Cerebellar cortex (tissue), 1 donor: ENCODE measurements around the gene DHRS12.

Experiments
- DNase-seq: peaks from one replicate; pipeline ENCODE4 v3.0.0-alpha.2; 2015; ENCODE audit warnings: low spot score

Gene DHRS12

DNA sequence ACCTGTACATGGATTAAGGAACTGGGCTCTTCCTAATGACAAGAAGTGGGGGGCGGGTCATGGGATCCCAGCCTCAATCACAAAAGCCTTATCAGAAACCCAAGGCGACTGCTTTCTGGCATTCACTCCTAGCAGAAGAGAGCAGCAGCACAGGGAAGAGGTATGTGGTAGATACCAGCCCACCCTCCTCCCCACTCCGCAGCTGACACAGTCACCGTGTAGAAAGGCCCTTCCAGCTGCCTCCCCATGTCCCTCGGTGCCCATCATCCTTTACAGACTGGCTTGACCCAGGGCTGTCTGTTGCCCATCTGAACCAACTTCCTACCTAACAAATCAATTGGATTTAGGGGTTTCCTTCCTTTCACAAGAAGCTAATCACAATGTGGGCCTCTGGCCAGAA lies 3.1 kb upstream of the DHRS12 start:
- no peak for DNase-seq

DNA sequence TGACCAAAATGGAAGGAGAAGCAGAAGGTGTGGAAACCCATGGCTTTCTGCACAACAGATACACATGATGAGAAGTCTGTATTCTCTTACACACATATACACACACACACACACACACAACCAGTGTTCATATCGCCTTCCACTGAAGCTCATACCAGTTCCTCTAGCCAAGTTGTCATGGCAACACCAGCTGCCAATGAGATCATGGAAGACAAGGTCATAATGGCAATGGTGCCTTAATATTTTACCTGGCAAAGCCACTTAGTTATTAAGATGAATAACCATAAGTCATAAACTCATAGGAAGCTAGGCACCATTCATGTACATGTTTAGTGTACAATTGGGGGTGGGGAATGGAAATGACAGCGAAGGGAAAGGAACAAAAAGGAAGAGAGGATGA lies 2.6 kb upstream of the DHRS12 start:
- peak; percentile 41 for DNase-seq

DNA sequence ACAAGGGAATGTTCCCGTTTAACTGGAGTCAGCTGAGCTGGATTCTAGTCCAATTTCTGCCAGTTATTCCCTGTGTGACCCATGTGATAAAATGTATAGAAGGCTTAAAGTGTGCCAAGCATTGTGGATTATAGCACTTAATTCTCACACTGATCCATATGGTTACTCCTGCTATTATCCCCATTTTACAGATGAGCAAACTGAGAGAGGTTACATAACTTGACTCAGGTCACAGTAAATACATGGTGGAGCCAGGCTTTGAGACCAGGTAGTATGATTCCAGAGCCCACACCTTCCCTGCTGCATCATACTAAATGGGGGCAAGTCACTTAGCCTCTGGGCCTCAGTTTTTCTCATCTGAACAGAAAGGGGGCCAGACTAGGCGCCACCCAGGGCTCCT lies 2.0 kb upstream of the DHRS12 start:
- no peak for DNase-seq

DNA sequence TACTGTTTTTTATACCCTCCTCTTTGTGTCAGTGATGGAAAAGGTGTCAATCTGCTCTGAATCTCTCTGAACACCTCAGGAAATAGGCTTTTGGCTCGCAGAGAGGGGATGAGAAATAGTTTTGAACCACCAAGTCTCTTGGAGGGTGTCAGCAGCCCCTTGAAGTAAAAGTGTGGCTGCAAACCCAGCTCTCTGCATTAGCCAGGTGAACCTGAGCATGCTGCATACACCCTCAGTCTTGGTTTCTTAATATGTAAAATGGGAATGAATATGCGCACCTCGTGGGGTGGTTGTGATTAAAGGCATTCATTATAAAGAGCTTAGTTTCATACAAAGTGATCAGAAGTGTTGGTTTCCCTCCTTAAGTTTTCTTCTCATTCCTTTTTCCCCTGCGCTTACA lies 1.4 kb upstream of the DHRS12 start:
- no peak for DNase-seq

DNA sequence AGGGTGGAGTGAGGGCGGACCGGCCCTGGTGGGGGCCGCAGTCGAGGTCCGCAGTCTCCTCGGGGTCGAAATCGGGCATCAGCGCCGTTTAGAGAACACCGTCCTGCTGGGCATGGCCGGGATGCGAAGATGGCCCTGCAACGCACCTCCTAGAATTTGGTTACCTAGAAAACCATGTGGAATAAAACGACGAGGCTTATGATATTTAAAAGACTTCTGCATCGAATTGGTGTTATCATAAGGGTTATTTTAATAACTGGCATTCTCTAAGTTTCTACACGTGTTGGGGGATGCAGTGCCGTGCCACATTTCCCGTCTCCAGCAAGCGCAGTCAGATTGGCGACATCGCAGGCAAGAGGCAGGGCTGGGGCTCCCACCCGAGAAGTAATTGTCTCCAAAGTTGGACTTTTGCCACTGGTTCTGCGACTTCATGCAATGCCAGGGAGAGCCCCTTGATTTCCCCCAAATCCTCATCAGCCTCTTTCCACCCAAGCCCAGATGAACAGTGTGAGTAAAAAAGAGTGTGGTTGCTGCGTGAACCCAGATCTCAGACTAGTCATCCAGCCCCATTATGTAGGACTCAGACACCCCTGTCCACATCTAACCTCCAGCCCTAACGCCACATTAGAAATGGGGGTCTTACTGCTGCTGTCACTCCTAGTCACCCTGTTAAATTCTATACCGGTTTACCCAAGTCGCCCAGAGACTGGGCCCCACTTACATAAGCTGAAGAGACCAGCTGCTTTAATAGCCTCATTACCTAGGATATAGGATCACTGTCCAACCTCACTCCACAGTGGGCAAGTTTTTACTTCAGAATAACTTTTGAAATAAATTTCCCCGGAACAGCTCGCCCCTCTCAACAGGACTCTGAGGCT lies 571 bp upstream of the DHRS12 start:
- DNase-seq: peak; percentile 69

DNA sequence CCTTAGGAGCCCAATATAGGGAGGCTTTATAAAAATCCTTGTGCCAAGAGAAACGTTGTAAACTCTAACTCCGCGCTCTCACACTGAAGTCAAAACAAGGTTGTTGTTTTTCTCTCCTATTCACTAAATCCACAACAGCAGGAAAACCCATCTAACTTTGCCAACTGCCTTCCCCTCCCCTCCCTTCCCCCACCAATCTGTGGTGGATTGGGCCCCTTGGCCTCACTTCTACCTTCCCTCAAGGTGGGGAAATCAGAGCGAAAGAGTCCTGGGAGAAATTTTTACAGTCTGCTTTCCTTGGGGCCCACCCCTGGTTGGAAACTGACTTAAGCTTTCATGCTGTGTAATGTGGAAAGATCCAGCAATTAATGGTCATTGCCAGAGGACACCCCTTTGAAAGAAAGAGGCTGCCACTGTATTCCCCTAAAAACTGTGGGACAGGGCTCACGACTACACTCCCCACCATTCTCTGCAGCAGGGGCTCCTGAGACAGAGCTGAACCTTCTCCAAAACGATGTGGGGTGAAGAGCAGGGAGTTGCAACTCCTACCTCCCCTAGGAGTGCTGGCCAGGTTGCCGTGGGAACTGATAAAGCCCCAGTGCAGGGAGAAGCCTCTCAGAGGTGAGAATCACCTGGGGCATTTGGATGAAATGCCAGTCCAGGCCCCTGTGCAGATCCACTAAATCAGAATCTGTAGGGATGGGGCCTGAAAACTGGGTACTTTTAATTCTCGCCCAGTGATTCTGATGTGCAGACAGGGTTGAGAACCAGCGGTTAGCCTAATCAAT lies 1.1 kb downstream of the DHRS12 start:
- no peak for DNase-seq

DNA sequence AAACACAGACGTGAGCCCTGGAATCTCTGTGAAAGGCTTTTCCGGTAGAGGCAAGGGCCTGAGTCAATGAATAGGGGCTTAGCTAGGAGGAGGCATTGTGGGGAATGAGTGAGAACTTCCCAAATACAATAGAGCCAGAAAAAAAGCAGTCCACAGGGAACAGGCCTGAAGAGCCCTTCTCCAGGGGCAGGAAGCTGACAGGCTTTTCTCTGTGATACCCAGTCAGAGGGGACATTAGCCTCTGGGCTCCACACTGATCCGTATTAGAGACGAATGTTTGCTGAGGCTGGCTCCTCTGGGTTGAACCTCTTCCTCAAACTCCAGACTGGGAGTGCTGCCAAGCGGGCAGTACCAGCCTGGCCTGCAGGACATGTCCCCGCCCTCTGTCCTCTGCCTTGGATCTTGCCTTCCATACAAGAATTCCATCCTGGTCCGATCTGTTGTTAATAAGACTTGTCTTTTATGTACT lies 2.3 kb downstream of the DHRS12 start:
- DNase-seq: peak; percentile 65

DNA sequence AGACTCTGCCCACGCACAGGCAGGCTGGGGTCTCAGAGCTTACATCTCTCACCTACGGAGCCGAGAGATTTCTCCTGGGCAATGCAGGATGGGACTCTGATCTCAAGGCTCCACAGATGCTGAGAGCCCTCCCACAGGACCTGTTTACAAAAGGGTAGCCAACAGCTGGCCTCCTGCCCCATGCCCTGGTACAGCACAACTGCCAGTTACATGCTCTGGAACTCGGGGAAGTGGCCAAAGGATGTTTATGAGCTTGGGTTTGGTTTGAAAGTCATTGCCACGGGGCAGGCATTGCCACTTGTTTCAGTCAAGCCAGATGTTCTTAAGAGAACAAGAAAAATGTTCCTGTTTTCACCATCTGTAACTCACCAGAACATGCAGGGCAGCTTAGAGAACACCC lies 3.5 kb downstream of the DHRS12 start:
- no peak for DNase-seq

DNA sequence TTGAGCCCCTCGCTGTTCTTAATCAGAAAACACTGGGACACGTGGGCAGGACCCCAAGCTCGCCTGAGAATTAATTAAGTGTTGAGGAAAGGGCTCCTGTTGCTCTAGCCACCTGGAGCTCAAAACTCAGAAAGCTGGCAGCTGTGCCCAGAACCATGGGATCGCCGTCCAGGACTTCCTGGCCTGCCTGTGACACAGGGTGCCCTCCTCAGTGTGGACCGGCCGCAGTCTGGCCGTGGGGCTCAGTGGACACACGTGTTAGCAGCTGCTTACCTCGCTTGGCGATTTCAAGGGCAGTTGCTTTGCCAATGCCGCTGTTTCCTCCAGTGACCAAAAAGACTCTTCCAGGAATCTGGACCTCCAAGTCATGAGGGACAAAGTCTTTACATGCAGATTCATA lies 4.7 kb downstream of the DHRS12 start:
- DNase-seq: no peak

DNA sequence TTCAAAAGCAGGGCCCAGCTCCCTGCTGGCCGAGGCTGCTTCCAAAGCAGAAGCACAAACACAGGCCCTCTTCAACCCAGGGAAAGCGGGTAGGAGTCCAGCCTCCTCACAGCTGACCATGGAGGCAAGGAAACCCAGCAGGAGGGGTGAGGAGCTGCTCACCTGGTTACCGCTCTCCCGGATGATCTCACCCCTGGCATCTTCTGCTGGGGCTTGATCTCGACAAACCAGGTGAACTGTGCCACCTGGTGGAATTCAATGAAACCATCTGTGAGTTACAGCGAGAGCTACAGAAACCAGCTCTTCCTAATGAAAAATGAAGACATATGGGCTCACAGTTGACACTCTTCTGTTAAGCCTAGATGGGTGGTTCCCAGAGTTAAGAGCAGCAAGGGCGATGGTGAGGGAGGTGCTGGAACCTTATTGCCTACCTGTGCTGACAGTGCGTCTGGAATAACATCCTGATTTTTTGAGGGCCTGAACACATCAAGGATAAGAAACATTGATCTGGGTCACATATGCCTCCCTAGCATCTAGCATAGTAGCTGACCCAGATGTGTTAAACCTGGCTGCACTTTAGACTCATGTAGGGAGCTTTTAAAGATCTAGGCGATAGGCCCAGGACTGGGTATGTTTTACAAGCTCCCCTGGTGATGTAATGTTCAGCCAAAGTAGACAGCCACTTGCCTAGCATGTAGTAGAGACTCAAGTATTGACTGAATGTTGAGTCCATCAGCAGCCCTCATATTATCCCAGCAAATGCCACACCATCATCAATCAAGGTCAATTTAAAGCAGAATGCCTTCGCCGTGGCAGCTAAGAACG lies 6.1 kb downstream of the DHRS12 start:
- DNase-seq: peak; percentile 96

DNA sequence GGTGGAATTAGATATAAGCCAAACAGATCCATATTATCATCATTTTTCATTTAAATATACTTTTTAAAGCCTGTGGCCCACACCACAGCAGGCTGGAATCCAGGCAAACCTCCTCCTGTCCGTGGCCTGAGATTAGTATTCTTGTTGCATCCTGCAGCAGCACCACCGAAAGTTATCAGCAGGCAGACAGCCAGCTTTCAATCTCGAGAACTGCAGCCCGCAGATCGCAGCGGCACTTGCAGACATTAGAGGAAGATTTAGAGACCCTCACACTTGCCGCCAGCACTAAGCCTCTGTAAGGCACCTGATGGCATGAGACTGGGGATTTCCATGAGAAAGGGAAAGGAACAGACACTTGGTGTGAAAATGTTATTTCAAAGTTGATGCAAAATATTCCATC lies 7.4 kb downstream of the DHRS12 start:
- no peak for DNase-seq

DNA sequence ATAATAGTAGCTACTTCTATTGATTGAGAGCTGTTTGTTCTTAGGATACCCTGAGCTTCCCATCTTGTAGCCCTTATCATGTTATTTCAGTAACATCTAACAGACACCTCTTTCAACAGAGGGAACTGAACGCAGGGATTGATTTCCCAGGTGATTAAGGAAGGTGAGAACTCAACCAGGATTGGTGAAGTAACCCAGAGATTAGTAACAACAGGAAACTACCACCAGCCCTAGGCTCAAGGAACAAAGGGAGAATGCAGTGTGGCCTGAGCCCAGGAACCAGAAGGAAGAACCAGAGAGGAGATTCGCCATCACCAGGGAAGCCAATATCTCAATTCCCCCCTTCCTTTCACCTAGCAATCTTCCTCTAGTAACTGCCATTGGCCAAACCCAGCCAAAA lies 8.5 kb downstream of the DHRS12 start:
- DNase-seq: no peak

DNA sequence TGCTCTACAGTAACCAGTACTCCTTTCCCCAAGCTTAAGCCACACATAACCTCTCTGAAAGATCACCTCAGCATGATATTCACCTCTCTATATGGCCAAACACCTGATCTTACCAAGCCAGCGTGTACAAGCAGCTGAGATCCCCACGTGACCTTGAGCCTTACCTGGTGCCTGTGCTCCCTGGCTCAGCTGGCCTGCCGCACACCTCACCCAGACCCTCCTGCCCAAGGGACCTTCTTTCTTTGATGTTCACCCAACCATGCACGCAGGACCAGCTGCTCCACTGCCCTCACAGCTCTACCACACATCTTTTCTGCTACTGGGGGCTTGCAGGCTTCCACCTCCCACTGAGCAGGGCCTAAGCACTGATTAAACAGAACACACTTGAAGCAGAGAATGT lies 9.0 kb downstream of the DHRS12 start:
- DNase-seq: no peak

DNA sequence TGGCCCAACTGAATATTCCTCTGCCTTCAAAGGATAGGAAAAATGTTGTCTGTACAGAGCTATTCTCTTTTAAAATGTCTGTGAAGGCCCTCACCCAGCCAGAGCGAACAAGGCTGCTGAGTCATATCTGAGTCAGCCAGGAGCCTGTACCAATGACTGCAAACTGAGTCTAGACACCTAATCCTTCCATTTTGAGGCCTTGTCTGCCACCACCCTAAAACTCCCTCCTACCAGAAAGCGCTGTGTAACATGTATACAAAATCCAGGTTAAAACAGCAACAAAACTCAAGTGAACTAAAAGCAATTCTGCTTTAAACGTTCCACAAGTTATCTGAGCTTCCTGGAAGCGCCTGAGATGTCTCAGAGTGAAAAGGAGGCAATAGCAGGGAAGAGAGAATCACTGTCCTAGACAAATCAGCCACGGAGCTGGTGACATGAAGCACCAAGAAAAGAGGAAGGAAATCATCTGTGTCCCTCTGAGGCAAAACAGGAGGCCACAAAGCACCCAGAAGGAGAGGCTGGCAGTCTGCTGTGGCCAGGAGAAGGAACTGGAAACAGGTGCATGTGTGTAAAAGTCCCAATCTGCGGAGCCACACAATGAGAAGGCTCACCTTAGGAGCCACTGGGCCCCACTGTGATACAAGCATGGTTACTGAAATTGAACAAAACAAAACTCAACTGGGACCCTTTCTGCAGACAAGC lies 10.2 kb downstream of the DHRS12 start:
- no peak for DNase-seq

DNA sequence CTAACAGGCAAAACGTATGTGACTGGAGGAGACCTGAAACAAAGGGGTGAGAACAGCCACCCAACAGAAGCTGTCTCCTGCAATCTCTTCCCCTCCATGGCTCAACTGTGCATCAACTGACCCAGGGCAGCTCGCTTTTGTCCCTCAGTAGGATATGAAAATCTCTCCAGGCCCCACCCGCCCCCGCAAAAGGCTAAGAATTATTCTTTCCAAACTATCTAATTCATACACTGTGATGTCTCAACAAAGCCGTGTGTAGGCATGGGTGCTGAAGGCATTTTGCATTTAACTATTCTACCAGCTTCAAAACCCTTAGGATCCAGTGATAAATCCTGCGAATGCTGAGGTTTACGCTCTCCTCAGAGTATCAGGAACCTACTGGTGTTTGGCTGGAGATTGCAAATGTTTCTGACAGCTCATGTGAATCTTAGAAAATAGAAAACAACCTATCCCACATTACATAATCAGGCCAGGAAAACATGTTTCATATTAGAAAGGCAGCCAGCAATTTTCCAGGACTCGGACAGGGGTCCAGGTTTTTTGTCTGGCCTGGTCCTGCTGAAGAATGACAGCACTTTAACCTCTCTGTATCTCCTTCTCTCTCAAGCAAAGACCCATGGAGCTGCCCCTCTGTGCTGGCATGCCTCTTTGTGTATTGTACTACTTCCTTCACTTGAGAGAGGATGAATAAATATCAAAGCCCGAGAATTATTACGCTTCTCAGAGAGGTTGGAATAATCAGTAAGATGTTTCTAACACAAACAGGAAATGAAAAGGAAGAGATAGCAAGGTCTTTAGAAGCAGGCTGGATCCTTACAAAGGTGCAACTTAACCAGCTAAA lies 17.3 kb downstream of the DHRS12 start:
- peak; percentile 70 for DNase-seq

DNA sequence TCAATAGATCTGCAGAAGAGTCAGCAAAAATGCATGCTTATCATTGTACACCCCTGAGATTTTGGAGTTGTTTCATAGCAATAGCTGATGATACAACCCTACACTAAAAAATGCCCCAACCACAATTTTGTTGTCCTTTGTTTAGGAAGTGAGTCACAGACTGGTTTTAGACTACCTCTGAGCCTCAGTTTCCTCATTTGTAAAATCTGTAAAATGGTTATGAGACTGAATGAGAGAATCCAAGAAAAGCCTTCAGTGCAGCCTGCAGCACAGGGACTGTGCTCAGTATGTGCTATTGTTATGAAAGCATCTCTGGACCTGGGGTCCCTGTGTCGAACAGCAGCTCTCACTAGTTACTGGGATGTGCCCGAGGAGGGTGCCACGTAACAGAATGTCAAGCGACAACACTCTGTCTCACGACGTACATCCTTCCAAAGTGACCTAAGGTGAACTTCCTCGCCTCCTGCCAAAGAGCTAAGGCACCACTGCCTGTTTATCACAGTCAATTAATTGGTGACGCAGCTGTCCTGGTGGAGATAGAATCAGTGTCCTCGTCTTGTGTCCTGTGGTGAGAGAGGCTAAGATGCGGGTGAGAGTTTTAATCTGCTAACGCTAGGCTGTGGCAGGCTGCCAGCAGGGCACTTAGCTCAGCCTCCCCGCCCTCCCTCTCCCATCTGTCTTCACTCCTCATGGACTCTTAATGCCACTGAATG lies 18.1 kb downstream of the DHRS12 start:
- peak; percentile 87 for DNase-seq

DNA sequence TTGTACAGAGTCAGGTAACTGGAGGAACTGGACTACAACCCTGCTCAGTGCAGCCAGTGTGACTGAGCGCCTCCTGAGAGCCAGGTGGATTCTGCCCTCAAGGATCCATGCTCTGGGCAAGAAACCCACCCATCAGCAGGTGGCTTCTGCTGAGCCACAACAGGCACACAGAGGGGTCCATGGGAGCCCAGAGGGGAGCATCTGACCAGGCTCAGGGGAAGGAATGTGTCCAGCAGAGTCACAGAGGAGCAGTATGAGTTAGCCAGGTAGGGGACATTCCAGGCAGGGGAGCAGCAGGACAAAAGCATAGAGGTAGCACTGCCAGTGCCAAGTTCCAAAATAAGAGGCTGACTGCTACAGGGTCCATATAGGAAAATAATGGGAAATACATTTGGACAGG lies 19.9 kb downstream of the DHRS12 start:
- no peak for DNase-seq

DNA sequence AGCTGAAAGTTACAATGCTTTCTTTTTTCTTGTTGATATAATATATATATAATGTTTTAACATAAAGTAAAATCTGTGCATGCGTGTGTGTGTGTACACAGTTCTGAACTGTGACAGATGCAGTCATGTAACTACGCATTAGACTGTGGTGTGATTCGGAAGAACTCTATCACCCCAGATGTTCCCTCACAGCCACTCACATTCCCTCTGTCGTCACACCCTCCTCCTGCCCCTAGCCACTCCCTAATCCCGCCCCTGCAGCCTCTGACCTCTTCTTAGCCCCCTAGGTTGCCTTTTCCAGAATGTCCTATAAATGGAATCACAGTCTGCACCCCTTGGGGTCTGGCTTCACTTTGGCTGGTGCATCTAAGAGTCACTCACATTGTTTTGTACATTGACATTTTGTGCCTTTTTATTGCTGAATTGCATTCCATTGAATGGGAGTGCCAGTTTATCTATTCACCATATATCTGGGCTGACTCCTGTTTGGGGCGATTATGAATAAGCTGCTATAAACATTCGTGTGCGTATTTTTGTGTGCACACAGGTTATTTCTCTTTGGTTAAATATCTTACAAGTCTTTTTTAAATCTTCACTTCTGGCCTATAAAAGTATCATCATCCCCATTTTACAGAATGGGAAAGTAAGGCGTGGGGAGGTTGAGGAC lies 20.4 kb downstream of the DHRS12 start:
- no peak for DNase-seq

DNA sequence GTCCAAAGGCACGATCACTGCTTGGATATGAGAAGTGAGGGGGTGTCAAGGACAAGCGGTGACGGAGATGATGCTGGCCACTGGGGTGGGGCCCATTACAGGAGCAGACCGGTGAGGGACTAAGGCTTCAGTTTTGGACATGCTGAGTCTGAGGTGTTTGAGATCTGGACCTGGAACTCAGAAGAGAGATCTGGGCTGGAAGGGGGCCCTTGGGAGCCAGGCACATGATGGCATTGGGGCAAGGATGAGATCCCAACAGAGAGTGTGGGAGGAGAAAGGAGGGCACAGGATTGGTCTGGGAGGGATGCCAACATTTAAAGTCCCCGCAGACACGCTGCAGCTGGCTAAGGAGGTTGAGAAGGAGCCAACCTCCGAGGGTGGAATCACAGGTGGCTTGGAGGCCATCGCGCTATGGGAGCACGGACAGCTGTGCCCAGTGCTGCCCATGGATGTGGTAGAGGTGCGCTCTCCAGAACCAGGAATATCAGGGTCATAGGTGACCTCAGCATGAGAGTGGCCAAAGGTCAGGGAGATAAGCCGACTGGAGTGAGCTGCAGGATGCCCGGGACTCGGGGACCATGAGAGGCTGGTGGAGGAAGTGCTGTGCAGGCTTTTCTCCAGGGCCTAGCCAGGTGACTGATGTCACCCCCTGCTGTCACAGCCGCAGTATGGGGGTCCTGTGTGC lies 21.8 kb downstream of the DHRS12 start:
- no peak for DNase-seq
